Cardiac septum (tissue), 1 donor: ENCODE measurements around the gene C16orf92. TPM values are rescaled to one million over a fixed set of nuclear protein-coding genes. Genes with fewer than 3 reads are reported as not detected.

Experiments used
- DNase-seq: peaks from one replicate; pipeline ENCODE4 v3.0.0-alpha.2; 2020; ENCODE audit warnings: low spot score
- intact Hi-C: fragments of 100-400 bp; cut with DNase I; formaldehyde crosslinking; loops from one replicate; pipeline ENCODE4 v1.14.0; 2022
- total RNA-seq: library from RNA; stranded (reverse); fragmentation: NEBNext Ultra II Directional; extraction: Animal tissue kit (Norgen Biotek cat#: 25700); gene quantifications from one replicate; pipeline ENCODE4 v1.2.1, GENCODE V29; 2021
- donor health status: DM: no; HTN: no; CAD: no.

C16orf92 gene
- total RNA-seq, 1 donor from 2014 or later: not detected

DNA sequence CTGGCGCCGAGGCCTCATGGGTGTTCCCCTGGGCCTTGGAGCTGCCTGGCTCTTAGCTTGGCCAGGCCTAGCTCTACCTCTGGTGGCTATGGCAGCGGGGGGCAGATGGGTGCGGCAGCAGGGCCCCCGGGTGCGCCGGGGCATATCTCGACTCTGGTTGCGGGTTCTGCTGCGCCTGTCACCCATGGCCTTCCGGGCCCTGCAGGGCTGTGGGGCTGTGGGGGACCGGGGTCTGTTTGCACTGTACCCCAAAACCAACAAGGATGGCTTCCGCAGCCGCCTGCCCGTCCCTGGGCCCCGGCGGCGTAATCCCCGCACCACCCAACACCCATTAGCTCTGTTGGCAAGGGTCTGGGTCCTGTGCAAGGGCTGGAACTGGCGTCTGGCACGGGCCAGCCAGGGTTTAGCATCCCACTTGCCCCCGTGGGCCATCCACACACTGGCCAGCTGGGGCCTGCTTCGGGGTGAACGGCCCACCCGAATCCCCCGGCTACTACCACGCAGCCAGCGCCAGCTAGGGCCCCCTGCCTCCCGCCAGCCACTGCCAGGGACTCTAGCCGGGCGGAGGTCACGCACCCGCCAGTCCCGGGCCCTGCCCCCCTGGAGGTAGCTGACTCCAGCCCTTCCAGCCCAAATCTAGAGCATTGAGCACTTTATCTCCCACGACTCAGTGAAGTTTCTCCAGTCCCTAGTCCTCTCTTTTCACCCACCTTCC is 35.5 kb upstream of the C16orf92 start:
- intact Hi-C loops: no loop called here

GRCh38 chr16:29988346-29989075 is 34.5 kb upstream of the C16orf92 start:
- intact Hi-C loops: no loop called here
- DNase-seq: no peak

More for the DNA sequence above, 35.5 kb upstream of the C16orf92 start:
- DNase-seq: no peak

- no peak for DNase-seq
- intact Hi-C loops: no loop called here
Observed at GRCh38 chr16:29989111-29989858, 33.7 kb upstream of the C16orf92 start.

- DNase-seq: no peak
- intact Hi-C loops: no loop called here
Observed at GRCh38 chr16:29990034-29990433, 33.0 kb upstream of the C16orf92 start.

GRCh38 chr16:29990883-29991570 is 32.0 kb upstream of the C16orf92 start:
- no peak for DNase-seq
- intact Hi-C loops: no loop called here

DNA sequence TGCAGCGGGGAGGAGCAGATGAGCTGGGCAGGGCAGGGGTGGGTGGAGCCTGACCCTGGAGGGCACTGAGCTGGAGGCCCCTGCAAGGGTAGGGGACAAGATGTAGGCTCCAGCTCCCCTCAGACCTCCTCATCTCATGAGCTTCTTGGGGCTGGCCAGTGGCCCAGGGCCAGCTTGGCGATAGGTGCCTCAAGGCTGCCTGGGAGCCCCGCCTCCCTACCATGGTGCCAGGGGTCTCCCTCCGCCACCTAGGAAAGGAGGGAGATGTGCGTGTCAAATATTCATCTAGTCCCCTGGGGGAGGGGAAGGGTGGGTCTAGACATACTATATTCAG is 31.5 kb upstream of the C16orf92 start:
- no peak for DNase-seq
- intact Hi-C loops: no loop called here

- no peak for DNase-seq
- intact Hi-C loops: no loop called here
Observed at GRCh38 chr16:29992344-29992967, 30.5 kb upstream of the C16orf92 start.

GRCh38 chr16:29993191-29993902 is 29.7 kb upstream of the C16orf92 start:
- intact Hi-C loops: no loop called here
- no peak for DNase-seq

DNA sequence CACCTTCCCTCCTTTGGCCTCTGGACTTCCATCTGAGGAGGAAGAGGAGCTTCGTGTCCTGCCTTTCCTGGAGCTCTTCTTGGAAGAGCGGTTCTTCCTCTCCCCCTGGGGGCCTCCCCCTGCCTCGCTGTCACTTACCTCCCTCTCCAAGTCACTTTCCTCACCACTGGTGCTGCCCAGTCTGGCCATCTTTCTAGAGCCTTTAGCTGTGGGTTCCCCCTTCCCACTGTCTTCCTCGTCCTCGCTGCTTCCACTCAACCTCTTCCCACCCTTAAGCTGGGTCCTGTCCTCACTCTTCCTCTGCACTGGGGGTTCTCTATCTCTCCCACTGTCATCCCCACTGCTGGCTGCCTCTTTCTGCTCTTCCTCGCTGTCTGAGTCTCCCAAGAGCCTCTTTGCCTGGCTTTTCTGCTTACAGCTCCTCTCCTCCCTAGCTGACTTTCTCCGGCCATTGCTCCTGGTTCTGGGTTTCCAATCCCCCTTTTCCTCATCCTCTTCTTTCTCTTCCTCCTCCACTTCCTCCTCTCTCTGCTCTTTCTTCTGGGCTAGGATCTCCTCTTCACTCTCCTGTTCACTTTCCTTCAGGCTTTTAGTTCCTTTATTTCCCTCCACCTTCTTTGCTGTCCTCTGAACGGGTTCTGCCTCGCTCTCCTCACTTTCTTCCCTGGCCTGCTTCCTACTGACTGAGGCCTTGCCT is 28.9 kb upstream of the C16orf92 start:
- no peak for DNase-seq
- intact Hi-C loops: no loop called here

DNA sequence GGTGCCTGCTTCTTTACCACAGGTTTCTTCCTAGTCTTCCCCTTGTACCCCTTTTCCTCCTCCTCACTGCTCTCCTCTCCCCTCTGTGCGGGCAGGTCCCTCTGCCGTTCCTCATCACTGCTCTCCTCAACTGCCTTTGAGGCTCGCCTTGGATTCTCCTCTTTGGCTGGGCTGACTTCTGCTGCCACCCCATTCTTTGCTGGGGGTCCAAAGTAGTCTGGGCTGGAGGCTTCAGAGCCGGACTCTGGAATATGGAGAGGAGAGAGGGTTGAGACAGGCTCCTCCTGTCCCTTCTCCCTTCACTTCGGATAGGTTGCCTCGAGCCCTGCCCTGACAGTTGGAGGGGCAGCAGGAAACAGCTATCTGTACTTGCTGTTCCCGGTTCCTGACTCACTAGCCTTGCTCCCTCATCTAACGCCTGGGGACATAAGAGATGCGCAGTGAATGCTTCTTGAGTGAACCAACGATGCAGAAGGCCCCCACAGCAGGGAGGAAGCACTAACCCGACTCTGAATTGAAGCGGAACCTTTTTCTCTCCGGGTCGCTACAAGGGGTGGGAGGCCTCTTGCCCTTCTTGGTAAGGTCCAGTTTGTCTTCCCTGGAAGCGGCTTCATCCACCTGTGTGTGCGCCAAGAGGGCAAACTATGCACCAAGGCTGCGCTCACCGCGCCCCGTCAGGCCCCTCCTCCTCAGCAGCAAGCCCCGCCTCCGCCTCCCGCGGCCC is 28.2 kb upstream of the C16orf92 start:
- intact Hi-C loops: loop anchor here (1.0 to 5.0 kb wide), 2 partner anchors 21 to 67 kb away; partner anchors contain the start of genes KCTD13 and TAOK2
- no peak for DNase-seq

DNA sequence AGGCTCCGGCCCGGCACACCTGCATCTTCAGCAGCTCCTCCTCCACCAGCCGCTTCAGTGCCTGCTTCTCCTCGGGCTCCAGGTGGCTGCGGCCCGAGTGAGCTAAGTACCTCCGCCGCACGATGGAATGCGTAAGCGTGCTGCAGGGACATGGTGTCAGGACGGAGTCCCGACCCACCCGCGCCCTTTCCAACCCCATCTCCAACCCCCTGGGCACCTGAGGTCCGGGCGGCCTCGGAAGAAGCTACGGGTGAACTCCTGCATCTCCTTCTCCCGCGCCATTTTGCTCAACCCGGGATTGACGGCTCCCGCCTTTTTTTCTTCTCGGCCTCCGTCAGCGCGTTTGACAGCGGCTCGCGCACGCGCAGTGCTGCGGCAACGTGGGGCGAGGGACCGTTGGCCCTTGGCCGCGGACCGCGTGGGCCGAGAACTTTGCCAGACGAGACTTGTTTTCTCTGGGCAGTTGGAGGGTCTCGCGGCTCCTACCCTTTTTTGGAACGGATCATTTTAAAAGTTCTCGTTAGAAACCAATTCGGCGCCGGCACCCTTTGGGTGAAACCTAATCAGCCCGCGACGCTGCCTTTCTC is 27.6 kb upstream of the C16orf92 start, which contains the start of gene HIRIP3:
Gene HIRIP3, minus strand, starts transcription at position 294 of the 587 bp plus-strand sequence. Its CDS starts 12 bp downstream, at position 282.
- DNase-seq: peak; percentile 94
- intact Hi-C loops: loop anchor here (1.0 to 5.0 kb wide), 2 partner anchors 22 to 68 kb away; partner anchors contain the start of genes KCTD13 and TAOK2

DNA sequence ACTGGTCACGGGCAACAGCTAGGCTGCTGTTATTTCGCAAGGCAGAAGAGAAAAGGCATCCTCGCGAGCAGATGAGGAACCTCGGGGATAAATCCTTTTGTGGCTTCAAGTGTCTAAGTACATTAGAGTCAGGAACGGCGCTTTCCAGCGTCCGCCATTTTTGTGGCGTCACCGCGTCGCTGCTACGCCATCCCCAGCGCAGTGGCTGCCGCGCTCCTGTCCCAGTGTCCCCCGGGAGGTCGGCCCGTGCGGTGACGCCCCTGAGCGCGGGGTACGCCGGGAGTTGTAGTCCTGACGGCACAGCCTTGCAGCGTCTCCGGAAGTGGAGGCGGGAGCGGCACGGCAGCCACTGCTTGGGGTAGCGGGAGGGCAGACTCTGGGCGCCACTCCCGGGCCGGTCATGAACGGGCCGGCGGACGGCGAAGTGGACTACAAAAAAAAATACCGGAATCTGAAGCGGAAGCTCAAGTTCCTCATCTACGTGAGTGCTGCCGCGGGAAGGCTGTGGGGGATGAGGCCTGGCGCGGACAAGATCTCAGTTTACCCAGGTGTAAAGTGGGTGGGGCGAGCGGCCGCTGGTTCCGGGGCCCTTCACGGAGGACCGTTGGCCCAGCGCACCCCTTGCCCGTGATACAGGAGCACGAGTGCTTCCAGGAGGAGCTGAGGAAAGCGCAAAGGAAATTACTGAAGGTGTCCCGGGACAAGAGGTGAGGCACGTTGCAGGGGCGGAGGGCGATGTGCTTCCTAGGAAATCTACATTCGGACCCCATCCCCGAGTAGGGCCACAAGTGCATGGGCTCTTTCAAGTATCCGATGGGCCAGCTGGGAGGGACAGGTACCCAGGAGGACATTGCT is 26.9 kb upstream of the C16orf92 start, which contains the start of gene INO80E:
Gene INO80E, plus strand, starts transcription at position 331 of the 855 bp plus-strand sequence. Its CDS starts 70 bp downstream, at position 401.
- DNase-seq: peak; percentile 100
- intact Hi-C loops: loop anchor here (1.0 to 5.0 kb wide), 3 partner anchors 23 to 133 kb away; partner anchors contain the start of genes CDIPT, KCTD13 and TAOK2

DNA sequence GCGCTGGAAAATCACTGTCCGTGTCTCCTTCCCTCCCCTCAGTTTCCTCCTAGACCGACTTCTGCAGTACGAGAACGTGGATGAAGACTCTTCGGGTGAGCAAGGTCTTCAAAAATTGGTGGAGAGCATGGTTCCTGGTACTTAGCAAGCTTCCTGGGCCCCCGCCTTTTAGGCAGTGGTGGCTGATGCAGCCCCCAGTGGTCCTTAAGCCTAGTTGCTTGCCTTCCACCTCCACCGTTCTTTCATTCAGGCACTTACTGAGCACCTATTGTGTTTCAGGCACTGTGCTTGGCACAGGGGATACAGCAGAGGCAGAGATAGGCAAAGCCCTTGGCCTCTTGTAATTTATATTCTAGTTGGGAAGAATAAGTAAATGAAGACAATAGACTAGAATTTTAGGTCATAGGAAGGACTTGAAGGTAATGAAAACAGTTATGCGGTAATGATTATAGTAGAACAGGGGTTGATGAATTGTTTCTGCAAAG is 26.2 kb upstream of the C16orf92 start:
- intact Hi-C loops: loop anchor here (2.0 to 5.0 kb wide), 2 partner anchors 70 to 134 kb away; partner anchors contain the start of genes CDIPT and KCTD13
- DNase-seq: no peak

- no peak for DNase-seq
- intact Hi-C loops: loop anchor here (5.0 kb wide), 1 partner anchor 72 kb away; the partner anchor contains the start of gene KCTD13
Observed at GRCh38 chr16:29999605-30000004, 23.4 kb upstream of the C16orf92 start.
